ENCODE measurements around the gene USB1.
"Not testable (repeated sequence)": the region's sequence is repeated elsewhere in the genome, so short reads cannot be mapped to it uniquely, and the experiment has no call there.

Gene USB1

DNA sequence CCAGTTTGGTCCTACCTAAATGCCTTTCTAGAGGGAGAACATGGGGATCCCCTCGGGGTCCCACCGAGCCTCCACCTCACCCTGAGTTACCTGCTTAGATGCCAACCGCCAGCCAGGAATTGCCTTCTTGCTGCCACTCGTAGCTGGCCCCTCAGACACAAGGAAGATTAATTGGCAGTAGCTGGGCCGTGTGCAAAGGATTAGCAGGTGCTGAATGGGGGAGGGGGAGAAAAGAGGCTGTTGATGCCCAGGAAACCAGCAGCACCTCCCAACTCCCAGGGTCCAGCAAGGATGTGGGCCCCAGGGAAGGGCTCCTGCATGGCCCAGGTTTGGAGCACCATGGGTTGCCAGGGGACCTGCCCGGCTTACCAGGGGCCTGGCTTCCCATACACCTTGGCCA is 30.2 kb upstream of the USB1 start, which contains the start of gene CNGB1:
Gene CNGB1 (minus strand): TSS at position 159 of the 400 bp plus-strand sequence. CDS start 3,842 bp downstream, outside the sequence.
- no peak for DNase-seq

DNA sequence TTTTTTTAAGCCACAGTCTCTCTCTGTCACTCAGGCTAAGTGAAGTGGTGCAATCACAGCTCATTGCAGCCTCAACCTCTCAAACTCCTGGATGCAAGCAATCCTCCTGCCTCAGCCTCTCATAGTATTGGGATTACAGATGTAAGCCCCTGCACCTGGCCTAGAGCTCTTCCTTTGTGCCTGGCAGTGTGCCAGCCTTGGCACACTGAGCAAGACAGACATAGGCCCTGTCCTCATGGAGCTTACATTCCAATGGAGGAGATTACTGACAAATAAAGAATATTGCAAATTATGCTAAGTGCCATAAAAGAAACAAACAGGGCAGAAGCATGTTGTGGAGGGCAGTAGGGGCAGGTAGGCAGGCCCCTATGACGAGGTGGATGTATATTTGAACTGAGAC is 29.4 kb upstream of the USB1 start:
- no peak for DNase-seq

DNA sequence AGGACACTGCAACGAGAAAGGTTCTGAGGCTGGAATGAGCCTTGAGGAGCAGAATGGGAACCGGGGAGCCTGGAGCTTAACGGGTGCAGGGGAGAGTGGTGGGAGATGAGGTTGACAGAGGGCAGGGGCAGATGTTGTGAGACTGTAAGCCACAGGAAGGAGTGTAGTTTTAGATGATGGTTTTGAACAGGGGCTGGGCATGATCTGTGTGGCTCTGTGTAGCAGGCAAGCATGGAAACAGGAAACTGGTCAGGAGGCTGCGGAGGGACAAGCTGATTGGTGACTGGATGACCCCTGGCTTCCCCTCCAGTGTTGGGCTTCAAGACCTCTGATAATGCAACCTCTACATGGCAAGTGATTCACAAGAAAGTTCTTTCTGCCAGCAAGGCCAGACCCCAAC is 28.9 kb upstream of the USB1 start:
- no peak for DNase-seq

DNA sequence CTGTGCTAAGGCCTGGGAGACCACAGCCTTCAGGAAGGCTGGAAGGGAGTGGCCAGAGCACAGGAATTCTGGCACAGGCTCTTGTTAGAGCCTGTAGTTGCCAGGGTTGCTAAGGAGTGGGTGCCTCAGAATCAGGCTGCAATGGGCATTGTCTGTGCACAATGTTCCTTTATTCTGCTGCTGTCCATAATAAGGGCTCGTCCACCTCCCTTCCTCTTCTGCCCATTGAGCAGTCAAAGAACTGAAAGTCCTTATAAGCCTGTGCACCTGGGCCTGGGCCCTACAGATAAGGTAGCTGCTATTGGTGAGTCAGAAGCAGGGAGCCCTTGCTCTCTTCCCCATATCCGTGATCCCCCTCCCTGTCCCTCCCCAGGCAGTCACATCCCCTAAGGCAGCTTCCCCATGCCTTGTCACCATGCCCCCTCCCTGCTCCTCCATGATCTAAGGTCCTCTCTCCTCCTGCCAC is 24.8 kb upstream of the USB1 start:
- DNase-seq, result no peak

DNA sequence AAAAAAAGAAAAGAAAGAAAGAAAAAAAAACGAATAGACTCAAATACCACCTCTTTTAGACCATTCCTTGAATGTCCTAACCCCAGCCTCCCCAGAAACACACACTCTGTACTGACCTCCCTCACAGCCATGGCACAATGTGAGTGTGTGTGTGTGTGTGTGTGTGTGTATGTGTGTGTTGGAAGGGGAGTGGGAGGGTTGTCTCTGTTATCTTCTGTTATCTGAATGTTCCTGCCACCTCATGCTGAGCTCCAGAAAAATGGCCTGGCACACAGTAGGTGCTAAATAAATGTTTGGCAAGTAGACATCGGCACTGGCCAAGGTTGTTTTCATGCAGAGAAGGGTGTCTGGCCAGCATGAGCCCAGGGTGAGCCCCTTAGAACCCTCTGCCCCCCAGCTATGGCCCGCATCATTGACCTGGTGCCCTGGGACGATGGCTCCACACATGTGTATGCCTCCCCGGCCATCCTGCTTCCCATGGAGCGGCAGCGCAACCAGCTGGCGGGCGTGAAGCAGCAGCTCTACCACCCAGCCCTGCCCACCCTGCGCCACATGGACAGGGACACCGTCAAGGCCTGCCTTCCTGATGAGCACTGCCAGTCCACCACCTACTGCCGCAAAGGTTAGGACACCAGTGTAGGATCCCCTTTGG is 23.7 kb upstream of the USB1 start:
- no peak for DNase-seq

DNA sequence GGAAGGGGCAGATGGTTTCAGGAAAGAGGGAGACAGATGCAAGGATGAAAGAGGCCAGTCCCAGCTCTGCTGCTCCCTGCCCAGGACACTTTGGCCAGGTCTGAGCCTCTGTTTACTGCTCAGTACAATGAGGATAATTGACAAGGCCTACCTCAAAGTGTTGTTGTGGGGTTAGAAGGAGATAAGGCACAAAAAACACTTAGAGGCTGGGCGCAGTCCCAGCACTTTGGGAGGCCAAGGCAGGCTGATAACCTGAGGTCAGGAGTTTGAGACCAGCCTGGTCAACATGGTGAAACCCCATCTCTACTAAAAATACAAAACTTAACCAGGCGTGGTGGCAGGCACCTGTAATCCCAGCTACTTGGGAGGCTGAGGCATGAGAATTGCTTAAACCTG is 23.1 kb upstream of the USB1 start:
- DNase-seq, result not testable (repeated sequence)

DNA sequence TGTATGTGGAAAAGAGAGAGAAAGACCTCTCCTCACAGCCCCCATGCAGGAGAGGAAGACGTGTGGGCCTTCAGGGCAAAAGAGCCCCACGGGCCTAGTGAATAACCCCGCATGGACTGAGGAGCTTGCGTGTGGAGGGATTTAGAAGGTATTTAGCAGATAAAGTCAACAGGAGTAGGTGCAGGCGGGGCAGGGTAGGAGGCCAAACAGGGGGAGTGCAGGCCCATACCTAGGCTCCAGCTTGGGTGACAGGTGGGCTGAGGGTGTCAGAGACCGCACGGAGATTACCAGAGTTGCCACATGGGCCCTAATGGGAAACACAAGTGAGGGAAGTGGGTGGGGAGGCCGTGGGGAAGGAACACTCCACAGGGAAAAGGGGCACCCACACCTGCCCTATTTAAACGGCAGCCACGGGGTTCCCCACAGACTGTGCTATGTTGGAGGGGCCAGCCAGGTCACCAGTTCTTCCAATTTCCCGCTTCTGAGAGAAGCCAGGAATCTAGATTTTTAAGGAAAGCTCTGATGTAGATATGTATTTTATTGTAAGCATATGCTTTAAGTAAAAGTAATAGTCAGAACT is 22.1 kb upstream of the USB1 start:
- no peak for DNase-seq

DNA sequence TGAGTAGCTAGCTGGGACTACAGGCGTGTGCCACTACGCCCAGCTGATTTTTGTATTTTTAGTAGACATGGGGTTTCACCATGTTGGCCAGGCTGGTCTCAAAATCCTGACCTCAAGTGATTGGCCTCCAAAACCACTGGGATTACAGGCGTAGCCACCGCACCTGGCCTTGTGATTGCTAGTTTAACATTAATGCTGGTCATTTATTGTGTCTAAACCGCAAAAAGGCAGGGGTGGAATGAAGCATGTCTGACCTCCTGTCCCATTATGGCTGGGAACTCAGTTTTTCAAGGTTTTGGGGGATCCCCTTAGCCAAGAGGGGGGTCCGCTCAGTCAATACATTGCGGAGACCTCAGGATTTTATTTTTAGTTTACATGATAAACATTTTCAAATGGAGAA is 19.6 kb upstream of the USB1 start:
- DNase-seq, result no peak

DNA sequence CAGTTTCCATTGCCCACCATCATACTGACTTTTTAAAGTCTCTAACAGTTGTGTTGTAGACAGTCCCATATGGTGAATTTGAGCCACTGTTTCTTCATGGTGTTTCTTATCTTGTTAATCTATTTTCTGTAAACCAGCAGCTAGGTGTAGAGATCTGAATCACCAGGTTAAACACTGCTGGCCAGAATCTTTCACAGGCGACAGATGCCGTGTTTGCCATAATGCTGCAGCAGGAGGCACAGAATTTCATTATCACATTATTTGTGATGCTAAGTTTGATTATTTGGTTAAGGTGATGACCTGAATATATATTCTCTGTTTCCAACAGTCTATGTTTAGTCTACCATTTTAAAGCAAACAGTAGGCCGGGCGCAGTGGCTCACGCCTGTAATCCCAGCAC is 18.8 kb upstream of the USB1 start:
- no peak for DNase-seq

DNA sequence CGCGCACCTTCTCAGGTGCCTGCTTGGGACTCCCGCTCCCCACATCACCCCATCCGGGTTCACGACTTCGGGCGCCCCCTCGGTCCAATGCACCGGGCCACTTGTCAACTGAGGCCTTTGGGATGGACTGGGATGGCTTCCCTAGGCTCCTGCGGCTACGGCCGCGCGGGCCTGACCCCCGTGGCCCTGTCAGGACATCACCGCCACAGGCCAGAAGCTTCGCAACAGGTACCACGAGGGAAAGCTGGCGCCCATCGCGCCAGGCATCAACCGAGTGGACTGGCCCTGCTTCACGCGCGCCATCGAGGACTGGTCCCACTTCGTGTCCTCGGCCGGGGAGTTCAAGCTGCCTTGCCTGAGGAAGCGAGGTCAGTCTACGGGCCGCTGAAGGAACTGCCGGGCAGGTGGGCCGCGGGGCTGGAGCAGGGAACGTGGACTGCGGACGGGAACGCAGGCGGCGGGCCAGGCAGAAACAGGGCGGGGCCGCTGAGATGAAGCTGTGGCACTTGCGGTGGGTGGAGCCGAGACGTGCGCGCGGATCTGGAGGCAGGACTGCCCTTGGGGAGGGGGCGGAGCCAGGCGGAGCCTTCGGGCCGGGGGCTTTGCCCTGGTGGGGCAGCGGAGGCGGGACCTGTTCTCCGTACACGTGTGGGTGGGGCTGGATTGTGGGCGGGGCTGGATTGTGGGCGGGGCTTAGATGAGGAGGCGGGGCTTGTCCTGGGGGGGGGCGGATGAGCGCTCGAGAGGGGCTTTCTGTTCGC is 16.6 kb upstream of the USB1 start:
- peak; percentile 93 for DNase-seq

DNA sequence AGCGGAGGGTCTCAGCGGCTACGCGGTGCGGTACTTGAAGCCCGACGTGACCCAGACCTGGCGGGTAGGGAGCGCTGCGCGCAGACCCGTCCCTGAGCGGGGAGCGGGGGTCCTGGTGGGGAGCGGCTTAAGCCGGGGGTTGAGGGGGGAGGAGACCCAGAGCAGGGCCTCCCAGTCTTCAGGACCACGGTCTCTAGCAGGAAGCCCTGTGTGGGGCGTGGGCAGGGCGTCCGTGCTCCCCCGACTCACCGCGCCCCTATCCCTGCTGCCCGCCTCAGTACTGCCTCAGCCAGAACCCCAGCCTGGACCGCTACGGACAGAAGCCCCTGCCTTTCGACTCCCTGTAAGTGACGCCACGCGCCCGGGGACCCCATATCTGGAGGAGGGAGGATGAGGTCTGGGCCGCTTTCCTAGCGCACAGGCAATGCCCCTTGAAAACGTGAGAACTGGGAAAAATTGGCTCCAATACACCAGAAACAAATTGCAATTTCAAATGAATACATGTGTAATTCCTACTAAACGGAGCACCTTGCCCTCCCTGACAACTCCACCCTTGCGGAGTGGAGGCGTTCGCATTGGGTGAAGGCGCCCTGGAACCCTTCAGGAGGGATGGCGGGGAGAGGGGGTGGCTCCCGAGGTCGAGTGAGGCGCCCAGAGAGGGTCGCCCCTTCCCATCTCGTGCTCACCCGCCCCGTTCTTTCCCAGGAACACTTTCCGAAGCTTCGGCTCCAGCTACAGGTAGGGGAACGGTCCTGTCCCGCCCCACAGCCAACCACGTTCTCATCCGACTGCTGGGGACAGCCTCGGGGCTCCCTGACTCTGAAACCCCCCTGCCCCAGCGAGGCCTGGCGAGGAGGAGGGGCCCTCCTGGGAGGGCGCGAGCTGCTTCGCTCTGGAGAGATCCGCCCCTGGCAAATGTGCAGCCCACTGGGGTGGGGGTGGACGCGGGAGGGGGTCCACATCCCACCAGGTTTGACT is 15.7 kb upstream of the USB1 start:
- DNase-seq, result no peak

DNA sequence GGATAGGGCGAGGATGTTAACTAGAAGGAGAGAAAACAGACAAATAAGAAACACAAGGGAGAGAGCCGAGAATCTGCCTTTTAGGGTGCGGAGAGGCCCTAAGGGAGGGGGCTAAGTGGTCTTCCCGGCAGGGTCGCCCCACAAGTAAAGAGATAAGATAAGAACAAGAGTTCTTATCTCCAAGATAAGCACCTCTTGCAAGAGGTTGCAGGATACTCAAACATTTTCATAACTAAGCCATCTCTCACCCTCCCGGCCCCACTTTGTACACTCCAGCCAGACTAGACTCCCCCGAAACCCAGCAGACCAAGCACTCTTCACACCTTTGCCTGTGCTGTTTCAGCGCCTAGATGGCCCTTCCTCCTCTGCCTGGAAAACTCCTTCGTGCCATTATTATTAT is 15.0 kb upstream of the USB1 start:
- DNase-seq, result no peak

DNA sequence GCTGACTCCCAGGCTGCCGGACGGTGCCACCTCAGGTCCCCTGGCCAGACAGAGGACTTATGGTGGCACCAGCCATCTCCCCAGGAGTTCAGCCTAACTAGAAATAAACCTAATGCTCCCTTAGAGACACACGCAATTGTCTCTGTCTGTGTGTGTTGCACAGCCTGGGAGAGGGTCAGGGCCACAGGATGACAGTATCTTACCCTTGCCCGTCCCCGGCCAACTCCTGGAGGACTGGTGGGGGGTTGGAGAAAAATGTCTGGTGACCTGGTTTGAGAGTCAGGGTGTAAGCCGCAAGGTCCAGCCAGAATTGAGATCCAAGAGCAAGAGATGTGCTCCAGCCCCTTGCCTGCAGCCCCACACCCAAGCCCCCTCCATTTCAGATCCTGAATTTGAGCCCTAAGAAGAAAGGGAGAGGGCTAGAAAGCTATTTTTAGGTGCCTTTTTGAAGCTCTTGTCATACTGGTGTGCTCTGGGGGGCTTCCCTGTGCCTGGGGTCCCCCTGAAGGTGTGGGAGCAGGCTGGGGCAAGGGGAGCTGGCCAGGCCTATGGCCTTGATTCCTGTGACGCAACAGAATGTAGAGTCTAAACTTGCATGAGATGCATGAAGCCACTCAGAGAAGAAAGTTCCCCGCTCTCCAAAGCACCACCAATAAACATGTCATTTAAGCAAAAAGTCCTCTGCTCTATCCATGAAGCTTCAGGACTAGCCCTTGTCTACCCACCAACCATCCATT is 13.6 kb upstream of the USB1 start:
- no peak for DNase-seq

DNA sequence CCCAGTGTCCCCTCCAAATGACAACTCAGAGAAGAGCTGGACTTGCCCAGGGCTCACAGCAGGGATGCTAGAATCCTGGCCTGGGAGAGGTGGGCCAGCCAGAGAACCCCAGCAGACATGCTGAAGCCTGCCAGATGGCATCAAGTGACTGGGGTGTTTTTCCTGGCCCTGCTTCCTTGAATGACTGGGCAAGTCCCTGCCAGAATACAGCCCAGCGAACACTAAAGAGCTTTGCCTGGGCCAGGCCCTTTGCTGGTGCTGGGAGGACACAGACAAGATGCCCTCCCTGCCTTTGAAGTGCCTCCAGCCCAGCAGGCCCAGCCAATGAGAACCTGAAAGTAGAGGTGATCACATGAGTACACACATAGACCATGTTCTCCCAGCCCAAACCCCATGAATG is 12.3 kb upstream of the USB1 start:
- no peak for DNase-seq

DNA sequence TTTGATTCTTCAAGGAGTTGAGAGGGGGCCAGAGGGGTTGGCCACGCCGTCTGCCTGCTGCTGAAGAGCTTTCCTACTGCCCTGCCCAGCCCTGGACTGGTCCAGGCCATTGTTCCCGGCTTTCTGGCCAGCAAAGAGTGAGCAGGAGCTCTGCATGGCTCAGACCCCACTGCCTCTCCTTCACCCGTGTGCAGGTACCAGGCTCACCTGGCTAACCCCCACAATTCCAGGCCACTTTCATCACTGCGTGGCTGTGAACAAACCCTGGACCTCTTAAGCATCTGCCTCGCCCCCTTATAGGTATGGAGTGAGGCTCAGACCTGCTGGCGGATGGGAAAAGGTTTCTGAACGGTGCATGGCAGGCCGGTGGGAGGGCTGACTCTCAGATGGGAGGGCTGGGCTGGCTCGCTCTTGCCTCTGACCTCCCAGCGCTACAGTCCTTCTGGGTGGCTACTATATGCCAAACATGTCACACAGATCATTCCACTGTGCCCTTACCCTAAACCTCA is 9.6 kb upstream of the USB1 start:
- no peak for DNase-seq

DNA sequence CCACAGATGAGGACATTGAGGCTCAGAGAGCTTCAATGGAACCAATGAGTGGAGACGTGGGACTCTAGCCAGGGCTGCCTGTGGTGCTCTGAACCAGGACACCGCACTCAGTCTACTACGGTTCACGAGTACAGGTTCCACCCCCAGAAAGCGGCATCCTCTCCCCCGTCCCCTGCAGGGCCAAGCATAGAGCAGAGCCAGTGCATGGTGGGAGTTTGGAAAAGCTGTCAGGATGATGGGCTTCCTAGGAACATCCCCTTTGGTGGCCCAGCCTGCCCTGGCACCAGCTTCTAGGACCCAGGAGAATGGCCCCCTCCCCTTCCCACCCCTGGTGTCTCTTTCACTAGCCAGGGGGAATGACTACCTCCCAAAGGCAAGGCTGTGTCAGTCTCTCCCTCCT is 9.1 kb upstream of the USB1 start:
- DNase-seq, result no peak

DNA sequence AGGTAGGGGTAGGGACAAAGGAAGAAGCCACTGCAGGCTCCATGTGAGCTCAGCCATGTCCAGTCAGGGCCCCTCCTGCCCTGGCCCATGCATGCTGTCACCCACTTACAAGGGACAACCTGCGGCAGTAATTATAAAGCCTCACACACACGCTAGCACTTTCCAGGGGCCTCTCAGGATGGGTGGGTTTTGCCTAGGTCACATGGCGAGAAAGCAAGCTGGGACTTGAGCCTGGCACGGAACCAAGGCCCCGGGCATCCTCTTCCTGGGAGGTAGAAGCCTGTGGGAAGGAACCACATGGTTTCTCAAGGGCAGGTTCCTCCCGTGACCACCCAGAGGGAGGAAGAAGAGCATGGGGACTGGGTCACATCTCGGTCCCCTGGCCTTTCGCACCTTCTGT is 7.8 kb upstream of the USB1 start:
- DNase-seq, result no peak

DNA sequence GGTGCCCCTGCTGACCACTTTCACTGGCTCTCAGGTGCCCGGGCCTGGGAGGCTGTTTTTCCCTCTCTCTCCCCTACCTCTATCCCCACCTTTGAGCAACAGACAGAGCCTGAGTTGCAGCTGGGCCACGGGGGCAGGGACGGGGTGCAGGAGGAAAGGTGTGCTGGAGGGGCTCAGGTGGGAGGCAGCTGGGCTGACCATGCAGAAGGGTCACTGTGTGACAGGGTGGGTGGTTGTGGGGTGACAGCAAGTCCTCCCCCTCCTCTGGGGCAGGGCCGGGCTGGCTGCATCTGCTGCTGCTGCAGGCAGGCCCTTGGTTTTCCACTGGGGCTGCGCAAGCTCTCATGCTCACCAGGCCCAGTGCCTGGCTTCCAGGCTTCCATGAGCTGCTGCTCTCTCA is 7.3 kb upstream of the USB1 start:
- DNase-seq, result no peak

DNA sequence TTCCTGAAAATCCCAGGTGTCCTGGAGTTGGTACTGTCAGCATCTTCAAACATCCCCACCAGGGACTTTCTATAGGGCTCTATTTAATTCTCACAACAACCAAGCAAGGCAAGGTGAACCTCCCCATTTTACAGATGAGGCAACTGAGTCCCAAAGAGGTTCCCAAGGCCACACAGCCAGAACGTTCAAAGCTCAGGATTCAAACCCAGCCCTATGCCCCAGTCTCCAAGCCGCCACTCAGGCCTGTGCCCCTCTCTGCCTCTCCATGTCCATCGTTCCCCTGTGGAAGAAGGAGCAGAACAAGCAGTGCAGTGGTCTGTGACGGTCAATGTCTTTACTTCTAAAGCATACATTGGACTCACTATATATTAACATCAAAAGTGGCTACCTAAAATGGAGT is 6.8 kb upstream of the USB1 start:
- DNase-seq, result no peak

DNA sequence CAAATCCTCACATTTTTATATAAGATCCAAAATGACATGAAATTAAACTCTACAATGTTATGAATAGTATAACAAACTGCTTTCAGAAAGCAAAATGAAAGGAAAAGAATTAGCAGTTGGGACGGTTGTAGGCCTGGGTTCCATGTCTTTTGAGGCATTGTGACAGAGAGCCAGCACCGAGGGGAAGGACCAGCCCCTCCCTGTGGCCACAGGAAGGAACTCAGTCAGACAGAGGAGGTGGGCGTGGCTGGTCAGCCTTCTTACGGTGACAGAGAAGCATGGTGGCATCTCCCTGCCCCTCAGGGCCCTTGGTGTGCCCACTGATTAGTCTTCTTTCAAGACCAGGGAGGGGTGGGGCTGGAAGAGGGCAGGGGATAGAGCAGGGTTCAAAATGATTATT is 6.4 kb upstream of the USB1 start:
- DNase-seq, result no peak

DNA sequence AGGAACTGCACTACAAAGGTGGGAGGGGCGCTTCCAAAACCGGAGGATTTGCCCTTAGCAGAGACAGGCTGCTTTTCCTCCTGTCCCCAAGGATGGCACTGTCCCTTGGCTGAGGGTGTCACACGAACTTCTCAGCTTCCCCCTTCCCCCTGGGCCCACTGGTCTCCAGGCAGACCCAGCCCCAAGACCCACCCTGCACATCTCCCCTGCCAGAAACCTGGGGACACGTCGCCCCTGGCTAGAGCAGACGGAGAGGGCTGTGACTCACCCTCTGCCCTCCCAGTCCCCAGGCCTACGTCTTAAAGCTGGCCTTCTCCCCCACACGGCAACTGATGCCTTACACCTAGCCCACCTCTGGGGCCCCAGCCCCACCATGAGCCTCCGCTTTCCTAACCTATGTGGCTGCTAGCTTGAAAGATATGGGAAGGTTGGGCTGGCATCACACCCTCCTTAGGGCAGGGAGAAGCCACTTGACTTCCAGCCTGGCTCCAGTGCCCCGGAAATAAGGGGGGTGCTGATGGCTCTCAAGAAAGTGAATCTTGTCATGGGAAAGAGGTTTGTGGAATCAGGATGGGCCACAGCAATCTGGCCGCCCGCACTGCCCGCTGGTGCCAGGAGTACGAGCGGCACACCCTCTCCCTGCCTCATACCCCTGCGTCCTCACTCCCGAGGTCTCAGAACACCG is 5.3 kb upstream of the USB1 start:
- DNase-seq, result no peak

All from effector CD8-positive, alpha-beta T cell (primary cell).